ENCODE results near the gene CIITA.
"Not testable (repeated sequence)": the region's sequence is repeated elsewhere in the genome, so short reads cannot be mapped to it uniquely, and the experiment has no call there.

Gene CIITA

GRCh38 chr16:10957771-10958482 is 80.9 kb downstream of the CIITA start:
- no peak for DNase-seq

- no peak for DNase-seq
These were observed 82.2 kb downstream of the CIITA start for GRCh38 chr16:10959161-10959560.

GRCh38 chr16:10961231-10961630 is 84.2 kb downstream of the CIITA start:
- DNase-seq, result peak; percentile 81

- peak; percentile 81 for DNase-seq
These were observed 87.3 kb downstream of the CIITA start for GRCh38 chr16:10964039-10964890.

- DNase-seq, result no peak
These were observed 87.9 kb downstream of the CIITA start for GRCh38 chr16:10964891-10965326.

GRCh38 chr16:10965440-10966061 is 88.5 kb downstream of the CIITA start:
- no peak for DNase-seq

GRCh38 chr16:10966129-10966528 is 89.1 kb downstream of the CIITA start:
- no peak for DNase-seq

- not testable (repeated sequence) for DNase-seq
These were observed 89.6 kb downstream of the CIITA start for GRCh38 chr16:10966559-10966958.

GRCh38 chr16:10967986-10968385 is 91.0 kb downstream of the CIITA start:
- DNase-seq, result no peak

- no peak for DNase-seq
These were observed 91.5 kb downstream of the CIITA start for GRCh38 chr16:10968498-10968897.

GRCh38 chr16:10969615-10970014 is 92.6 kb downstream of the CIITA start:
- DNase-seq, result no peak

- DNase-seq, result no peak
These were observed 93.1 kb downstream of the CIITA start for GRCh38 chr16:10970065-10970464.

- DNase-seq, result peak; percentile 86
These were observed 94.6 kb downstream of the CIITA start for GRCh38 chr16:10971560-10971961.

- no peak for DNase-seq
These were observed 95.3 kb downstream of the CIITA start for GRCh38 chr16:10972108-10972818.

GRCh38 chr16:10972819-10973464 is 95.9 kb downstream of the CIITA start:
- DNase-seq, result no peak

- DNase-seq, result no peak
These were observed 99.6 kb downstream of the CIITA start for GRCh38 chr16:10976634-10977033.

- DNase-seq, result no peak
These were observed 101.1 kb downstream of the CIITA start for GRCh38 chr16:10978124-10978523.

GRCh38 chr16:10978871-10979446 is 102.0 kb downstream of the CIITA start:
- DNase-seq, result no peak

- no peak for DNase-seq
These were observed 103.0 kb downstream of the CIITA start for GRCh38 chr16:10979717-10980601.

GRCh38 chr16:10980813-10981212 is 103.8 kb downstream of the CIITA start:
- no peak for DNase-seq
